ENCODE results near the gene ATG7. TPM values are rescaled to one million over a fixed set of nuclear protein-coding genes. Genes with fewer than 3 reads are reported as not detected.

The ATG7 gene
- total RNA-seq, 1 donor from 2014 or later, result 17.5 TPM

GRCh38 chr3:11546657-11547302, 274.6 kb downstream of the ATG7 start:
- intact Hi-C loops (cut with DNase I), result no loop called here
- ATAC-seq (no peak), DNase-seq (ENCODE audit: missing footprints) (peak; percentile 13)

GRCh38 chr3:11547498-11547897, 275.3 kb downstream of the ATG7 start:
- ATAC-seq, result no peak
- intact Hi-C loops (cut with DNase I), result no loop called here

GRCh38 chr3:11548721-11549131, 276.5 kb downstream of the ATG7 start:
- intact Hi-C loops (cut with DNase I), result no loop called here
- peak; percentile 8 for DNase-seq (ENCODE audit: missing footprints)
- ATAC-seq, result no peak

More at GRCh38 chr3:11547498-11547897, 275.3 kb downstream of the ATG7 start:
- DNase-seq (ENCODE audit: missing footprints), result no peak

- intact Hi-C loops (cut with DNase I), result no loop called here
- ATAC-seq, result no peak
- no peak for DNase-seq (ENCODE audit: missing footprints)
These were observed 277.5 kb downstream of the ATG7 start for GRCh38 chr3:11549580-11550140.

GRCh38 chr3:11551036-11551435, 278.8 kb downstream of the ATG7 start:
- DNase-seq (ENCODE audit: missing footprints), result no peak
- intact Hi-C loops (cut with DNase I), result no loop called here
- no peak for ATAC-seq

- DNase-seq (ENCODE audit: missing footprints), result no peak
- intact Hi-C loops (cut with DNase I), result no loop called here
- ATAC-seq, result no peak
These were observed 280.4 kb downstream of the ATG7 start for GRCh38 chr3:11552289-11553264.

- intact Hi-C loops (cut with DNase I), result no loop called here
- DNase-seq (ENCODE audit: missing footprints) (no peak), ATAC-seq (peak; percentile 67)
These were observed 281.4 kb downstream of the ATG7 start for GRCh38 chr3:11553436-11554235.

GRCh38 chr3:11554236-11554610, 282.0 kb downstream of the ATG7 start:
- no peak for DNase-seq (ENCODE audit: missing footprints)
- no peak for ATAC-seq
- intact Hi-C loops (cut with DNase I), result no loop called here

GRCh38 chr3:11554666-11555065, 282.5 kb downstream of the ATG7 start:
- ATAC-seq, result no peak
- intact Hi-C loops (cut with DNase I), result no loop called here
- DNase-seq (ENCODE audit: missing footprints), result no peak

GRCh38 chr3:11555211-11555782, 283.1 kb downstream of the ATG7 start:
- intact Hi-C loops (cut with DNase I), result no loop called here
- DNase-seq (ENCODE audit: missing footprints), result no peak
- no peak for ATAC-seq

- intact Hi-C loops (cut with DNase I), result no loop called here
- DNase-seq (ENCODE audit: missing footprints), result no peak
- ATAC-seq, result no peak
These were observed 283.9 kb downstream of the ATG7 start for GRCh38 chr3:11555881-11556633.

- intact Hi-C loops (cut with DNase I), result no loop called here
- peak; percentile 8 for ATAC-seq
- DNase-seq (ENCODE audit: missing footprints), result no peak
These were observed 284.9 kb downstream of the ATG7 start for GRCh38 chr3:11556851-11557644.

GRCh38 chr3:11558002-11558401, 285.8 kb downstream of the ATG7 start:
- ATAC-seq (no peak), DNase-seq (ENCODE audit: missing footprints) (no peak)

GRCh38 chr3:11558411-11558903, 286.3 kb downstream of the ATG7 start:
- no peak for DNase-seq (ENCODE audit: missing footprints)
- no peak for ATAC-seq
- intact Hi-C loops (cut with DNase I), result no loop called here

More at GRCh38 chr3:11558002-11558401, 285.8 kb downstream of the ATG7 start:
- intact Hi-C loops (cut with DNase I), result no loop called here

- DNase-seq (ENCODE audit: missing footprints) (no peak), ATAC-seq (peak; percentile 11)
- intact Hi-C loops (cut with DNase I), result no loop called here
These were observed 287.0 kb downstream of the ATG7 start for GRCh38 chr3:11558918-11559815.
